Naive B cell (primary cell): ENCODE results near the gene DUSP7. TPM values are rescaled to one million over a fixed set of nuclear protein-coding genes. Genes with fewer than 3 reads are reported as not detected.

ENCODE experiments used
- ATAC-seq, 2 donors: fragments of 150-1000 bp; cut with Tn5 transposase; 2 replicates each; pipeline ENCODE4 v1.10.0; 2021; ENCODE audit warnings: low read depth in 2 of 2, mild to moderate bottlenecking in 2 of 2, moderate library complexity in 2 of 2
- DNase-seq: peaks from one replicate; pipeline ENCODE4 v3.0.0; 2022
- H3K27ac Mint-ChIP-seq, 6 donors: one replicate each; pipeline ENCODE4 v1.8.0; 2020 to 2022; ENCODE audit warnings: mild to moderate bottlenecking in 6 of 6, mixed read lengths in 6 of 6, moderate library complexity in 5 of 6, inconsistent platforms in 2 of 6
- H3K27me3 Mint-ChIP-seq, 3 donors: one replicate each; pipeline ENCODE4 v1.8.0; 2021 to 2022; ENCODE audit warnings: mixed read lengths in 3 of 3, mild to moderate bottlenecking in 1 of 3
- H3K36me3 Mint-ChIP-seq, 2 donors: one replicate each; pipeline ENCODE4 v1.8.0; 2020 to 2022; ENCODE audit warnings: mixed read lengths in 2 of 2, inconsistent platforms in 1 of 2, mild to moderate bottlenecking in 1 of 2
- H3K4me1 Mint-ChIP-seq, 3 donors: one replicate each; pipeline ENCODE4 v1.8.0; 2020 to 2022; ENCODE audit warnings: mixed read lengths in 3 of 3, inconsistent platforms in 1 of 3, mild to moderate bottlenecking in 1 of 3, moderate library complexity in 1 of 3
- H3K4me3 Mint-ChIP-seq, 8 donors: one replicate each; pipeline ENCODE4 v1.8.0; 2020 to 2022; ENCODE audit warnings: mild to moderate bottlenecking in 8 of 8, mixed read lengths in 8 of 8, moderate library complexity in 8 of 8, inconsistent platforms in 2 of 8
- H3K9me3 Mint-ChIP-seq, 7 donors: one replicate each; pipeline ENCODE4 v1.8.0; 2020 to 2022; ENCODE audit warnings: mixed read lengths in 7 of 7, mild to moderate bottlenecking in 5 of 7, inconsistent platforms in 2 of 7, moderate library complexity in 1 of 7
- polyA plus RNA-seq, 6 donors: library from polyadenylated mRNA; unstranded; fragments of 300-500 nt; fragmentation: Illumina TruSeq; gene quantifications; one replicate each; pipeline ENCODE4 v1.2.3, GENCODE V29; 2021; ENCODE audit warnings: low read depth in 6 of 6

Gene DUSP7
- polyA plus RNA-seq, 6 donors from 2014 or later, result 0.11 to 0.82 (median 0.62) TPM; not detected in 1

- H3K27ac Mint-ChIP-seq, result no peak overlapping the region
- no peak overlapping the region for H3K4me3 Mint-ChIP-seq
- ATAC-seq, result no peak
Measured at GRCh38 chr3:52068730-52069129, 12.4 kb upstream of the DUSP7 start.

GRCh38 chr3:52068055-52068571, 11.7 kb upstream of the DUSP7 start:
- no peaks in the 10 kb centered on the region for H3K27me3 Mint-ChIP-seq
- H3K4me1 Mint-ChIP-seq, result peaks cover 6 to 8% (median 7%) of the 10 kb centered on the region in 3 donors
- DNase-seq, result no peak
- no peaks in the 10 kb centered on the region for H3K9me3 Mint-ChIP-seq
- no peak overlapping the region for H3K4me3 Mint-ChIP-seq
- peak overlapping the region in 1 of 6 donors; percentile 47 for H3K27ac Mint-ChIP-seq
- no peak for ATAC-seq
- no peaks in the 10 kb centered on the region for H3K36me3 Mint-ChIP-seq

More at GRCh38 chr3:52068730-52069129, 12.4 kb upstream of the DUSP7 start:
- Mint-ChIP-seq H3K9me3 (no peaks in the 10 kb centered on the region), H3K4me1 (peaks cover under 1 to 2% (median 1%) of the 10 kb centered on the region in 3 donors), H3K27me3 (no peaks in the 10 kb centered on the region), H3K36me3 (no peaks in the 10 kb centered on the region)
- no peak for DNase-seq

GRCh38 chr3:52067526-52067925, 11.2 kb upstream of the DUSP7 start:
- Mint-ChIP-seq H3K4me1 (peaks cover 8 to 14% (median 12%) of the 10 kb centered on the region in 3 donors), H3K27ac (peak overlapping the region in 1 of 6 donors; percentile 47), H3K4me3 (peak overlapping the region in 1 of 8 donors; percentile 35), H3K9me3 (no peaks in the 10 kb centered on the region), H3K36me3 (no peaks in the 10 kb centered on the region), H3K27me3 (no peaks in the 10 kb centered on the region)
- no peak for ATAC-seq
- no peak for DNase-seq

- H3K4me3 Mint-ChIP-seq, result no peak overlapping the region
- no peaks in the 10 kb centered on the region for H3K27me3 Mint-ChIP-seq
- DNase-seq, result no peak
- H3K9me3 Mint-ChIP-seq, result no peaks in the 10 kb centered on the region
- ATAC-seq, result no peak
- peaks cover 13 to 19% (median 17%) of the 10 kb centered on the region in 3 donors for H3K4me1 Mint-ChIP-seq
- H3K27ac Mint-ChIP-seq, result no peak overlapping the region
- no peaks in the 10 kb centered on the region for H3K36me3 Mint-ChIP-seq
Measured at GRCh38 chr3:52067046-52067445, 10.7 kb upstream of the DUSP7 start.

- no peaks in the 10 kb centered on the region for H3K9me3 Mint-ChIP-seq
- no peak for ATAC-seq
- H3K4me3 Mint-ChIP-seq, result no peak overlapping the region
- H3K27ac Mint-ChIP-seq, result no peak overlapping the region
- no peaks in the 10 kb centered on the region for H3K36me3 Mint-ChIP-seq
- no peak for DNase-seq
- no peaks in the 10 kb centered on the region for H3K27me3 Mint-ChIP-seq
- peaks cover 13 to 27% (median 23%) of the 10 kb centered on the region in 3 donors for H3K4me1 Mint-ChIP-seq
Measured at GRCh38 chr3:52065264-52065756, 8.9 kb upstream of the DUSP7 start.

- no peaks in the 10 kb centered on the region for H3K9me3 Mint-ChIP-seq
- no peaks in the 10 kb centered on the region for H3K36me3 Mint-ChIP-seq
- H3K4me3 Mint-ChIP-seq, result no peak overlapping the region
- no peak for ATAC-seq
- peaks cover 13 to 28% (median 27%) of the 10 kb centered on the region in 3 donors for H3K4me1 Mint-ChIP-seq
- DNase-seq, result no peak
- H3K27ac Mint-ChIP-seq, result no peak overlapping the region
- H3K27me3 Mint-ChIP-seq, result no peaks in the 10 kb centered on the region
Measured at GRCh38 chr3:52064561-52064960, 8.2 kb upstream of the DUSP7 start.

- DNase-seq (no peak), ATAC-seq (no peak)
- Mint-ChIP-seq H3K9me3 (no peaks in the 10 kb centered on the region), H3K4me3 (peak overlapping the region in 2 of 8 donors; percentile 57 to 60), H3K27me3 (no peaks in the 10 kb centered on the region), H3K36me3 (no peaks in the 10 kb centered on the region), H3K4me1 (peaks cover 16 to 32% (median 28%) of the 10 kb centered on the region in 3 donors), H3K27ac (peak overlapping the region in 2 of 6 donors; percentile 39 to 58)
Measured at GRCh38 chr3:52063026-52063723, 6.8 kb upstream of the DUSP7 start.

GRCh38 chr3:52062505-52062904, 6.1 kb upstream of the DUSP7 start:
- Mint-ChIP-seq H3K9me3 (no peaks in the 10 kb centered on the region), H3K4me3 (peak overlapping the region in 1 of 8 donors; percentile 23)

GRCh38 chr3:52061121-52061910, 4.9 kb upstream of the DUSP7 start:
- Mint-ChIP-seq H3K27ac (peak overlapping the region in 3 of 6 donors; percentile 7 to 83 (median 37)), H3K4me3 (peak overlapping the region in 1 of 8 donors; percentile 0), H3K27me3 (no peaks in the 10 kb centered on the region), H3K36me3 (no peaks in the 10 kb centered on the region), H3K9me3 (no peaks in the 10 kb centered on the region), H3K4me1 (peaks cover 16 to 45% (median 34%) of the 10 kb centered on the region in 3 donors)
- ATAC-seq (no peak), DNase-seq (no peak)

More at GRCh38 chr3:52062505-52062904, 6.1 kb upstream of the DUSP7 start:
- ATAC-seq (peak; percentile 42 to 43), DNase-seq (no peak)
- peaks cover 16 to 37% (median 28%) of the 10 kb centered on the region in 3 donors for H3K4me1 Mint-ChIP-seq
- no peaks in the 10 kb centered on the region for H3K36me3 Mint-ChIP-seq
- H3K27ac Mint-ChIP-seq, result peak overlapping the region in 2 of 6 donors; percentile 59 to 63
- H3K27me3 Mint-ChIP-seq, result no peaks in the 10 kb centered on the region

GRCh38 chr3:52059781-52060180, 3.4 kb upstream of the DUSP7 start:
- H3K27ac Mint-ChIP-seq, result peak overlapping the region in 1 of 6 donors; percentile 73
- H3K4me3 Mint-ChIP-seq, result no peak overlapping the region
- no peaks in the 10 kb centered on the region for H3K9me3 Mint-ChIP-seq
- ATAC-seq (no peak), DNase-seq (no peak)
- H3K4me1 Mint-ChIP-seq, result peaks cover 23 to 49% (median 44%) of the 10 kb centered on the region in 3 donors
- no peaks in the 10 kb centered on the region for H3K36me3 Mint-ChIP-seq
- H3K27me3 Mint-ChIP-seq, result no peaks in the 10 kb centered on the region

- H3K4me1 Mint-ChIP-seq, result peaks cover 34 to 57% (median 54%) of the 10 kb centered on the region in 3 donors
- no peak for ATAC-seq
- H3K9me3 Mint-ChIP-seq, result no peaks in the 10 kb centered on the region
- H3K4me3 Mint-ChIP-seq, result peak overlapping the region; percentile 35 to 94 (median 92)
- H3K36me3 Mint-ChIP-seq, result no peaks in the 10 kb centered on the region
- no peaks in the 10 kb centered on the region for H3K27me3 Mint-ChIP-seq
- no peak for DNase-seq
- peak overlapping the region in 2 of 6 donors; percentile 21 to 87 for H3K27ac Mint-ChIP-seq
Measured at GRCh38 chr3:52057812-52058495, 1.6 kb upstream of the DUSP7 start.

GRCh38 chr3:52056968-52057811, 819 bp upstream of the DUSP7 start:
- ATAC-seq, result peak; percentile 88
- peak overlapping the region; percentile 88 to 96 (median 92) for H3K4me3 Mint-ChIP-seq
- H3K36me3 Mint-ChIP-seq, result no peaks in the 10 kb centered on the region
- H3K27me3 Mint-ChIP-seq, result no peaks in the 10 kb centered on the region
- DNase-seq, result peak; percentile 98
- peaks cover 37 to 57% (median 55%) of the 10 kb centered on the region in 3 donors for H3K4me1 Mint-ChIP-seq
- H3K27ac Mint-ChIP-seq, result peak overlapping the region; percentile 75 to 95 (median 86)
- no peaks in the 10 kb centered on the region for H3K9me3 Mint-ChIP-seq
